MM.1S (cell line): ENCODE measurements around the gene IL10RB.

ENCODE experiments used
- CTCF ChIP-seq: fragments of 300-600 bp; sonication (generic); IDR thresholded peaks from 2 replicates; pipeline ENCODE4 v1.5.1; 2016; ENCODE audit warnings: antibody characterized with exemption, low read length, mixed read lengths
- EZH2 ChIP-seq: fragments of 300-600 bp; sonication (generic); optimal IDR thresholded peaks from 2 replicates; pipeline ENCODE3; 2017; ENCODE audit warnings: low read depth, mild to moderate bottlenecking, antibody characterized with exemption, low read length, mixed read lengths
- EZH2phosphoT487 ChIP-seq: fragments of 300-600 bp; sonication (generic); IDR thresholded peaks from 2 replicates; pipeline ENCODE4 v1.6.1; 2018; ENCODE audit warnings: antibody characterized with exemption, low read length

DNA sequence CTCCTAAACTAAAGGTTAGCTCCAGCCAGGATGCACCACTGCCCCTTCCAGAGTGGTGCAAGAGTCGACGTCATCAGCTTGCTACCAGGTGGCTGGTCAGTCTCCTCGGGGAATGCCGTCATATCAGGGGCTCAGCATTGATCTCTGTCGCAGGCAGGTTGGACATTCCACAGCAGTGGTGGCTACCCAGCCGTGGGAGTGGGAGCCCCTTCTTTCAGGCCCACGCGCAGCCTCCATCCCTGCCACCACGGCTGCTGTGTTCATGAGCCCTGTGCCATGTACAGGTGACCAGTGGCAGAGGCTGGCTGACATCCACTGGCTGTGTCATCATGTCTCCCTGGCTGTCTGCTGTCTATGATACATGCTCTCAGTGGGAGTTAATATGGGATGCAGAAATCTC lies 25.5 kb downstream of the IL10RB start:
- TF ChIP-seq CTCF = no peak
- no peak for TF ChIP-seq EZH2phosphoT487
- no peak for TF ChIP-seq EZH2
